DND-41 (cell line): ENCODE results near the gene SERPINA12.

Experiments
- EZH2 ChIP-seq: IDR thresholded peaks from 3 replicates; pipeline ENCODE4 v1.6.1; 2012; ENCODE audit warnings: borderline replicate concordance, low read depth, mild to moderate bottlenecking, moderate library complexity, low read length, inconsistent platforms; ENCODE audit not compliant: severe bottlenecking
- TF ChIP-seq, protein P1 (sequence below): IDR thresholded peaks from 2 replicates; pipeline ENCODE4 v1.5.1; 2012; ENCODE audit warnings: borderline replicate concordance, low read length, moderate library complexity, mild to moderate bottlenecking; ENCODE audit not compliant: poor library complexity, severe bottlenecking; ENCODE audit errors: extremely low read depth

GRCh38 chr14:94514351-94514750 lies 5.1 kb upstream of the SERPINA12 start:
- TF ChIP-seq, protein P1, sequence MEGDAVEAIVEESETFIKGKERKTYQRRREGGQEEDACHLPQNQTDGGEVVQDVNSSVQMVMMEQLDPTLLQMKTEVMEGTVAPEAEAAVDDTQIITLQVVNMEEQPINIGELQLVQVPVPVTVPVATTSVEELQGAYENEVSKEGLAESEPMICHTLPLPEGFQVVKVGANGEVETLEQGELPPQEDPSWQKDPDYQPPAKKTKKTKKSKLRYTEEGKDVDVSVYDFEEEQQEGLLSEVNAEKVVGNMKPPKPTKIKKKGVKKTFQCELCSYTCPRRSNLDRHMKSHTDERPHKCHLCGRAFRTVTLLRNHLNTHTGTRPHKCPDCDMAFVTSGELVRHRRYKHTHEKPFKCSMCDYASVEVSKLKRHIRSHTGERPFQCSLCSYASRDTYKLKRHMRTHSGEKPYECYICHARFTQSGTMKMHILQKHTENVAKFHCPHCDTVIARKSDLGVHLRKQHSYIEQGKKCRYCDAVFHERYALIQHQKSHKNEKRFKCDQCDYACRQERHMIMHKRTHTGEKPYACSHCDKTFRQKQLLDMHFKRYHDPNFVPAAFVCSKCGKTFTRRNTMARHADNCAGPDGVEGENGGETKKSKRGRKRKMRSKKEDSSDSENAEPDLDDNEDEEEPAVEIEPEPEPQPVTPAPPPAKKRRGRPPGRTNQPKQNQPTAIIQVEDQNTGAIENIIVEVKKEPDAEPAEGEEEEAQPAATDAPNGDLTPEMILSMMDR: no peak
- no peak for TF ChIP-seq EZH2
